Small intestine (tissue), 7 donors: ENCODE measurements around the gene IGHMBP2. TPM values are rescaled to one million over a fixed set of nuclear protein-coding genes. Genes with fewer than 3 reads are reported as not detected.

Experiments
- DNase-seq, 2 donors: peaks; one replicate each; pipeline versions ENCODE4 v3.0.0 to v3.0.0-alpha.2; 2013
- FAIRE-seq: peaks from 2 replicates; lab custom pipeline; 2012; peaks lifted over from hg19 to GRCh38; lab: Jason Lieb, UNC
- H3K27ac ChIP-seq, 3 donors: one replicate each; pipeline ENCODE4 v1.5.1; 2013; ENCODE audit warnings: low read length in 2 of 3, mild to moderate bottlenecking in 2 of 3, control low read depth in 1 of 3, inconsistent platforms in 1 of 3, low read depth in 1 of 3, moderate library complexity in 1 of 3
- H3K27me3 ChIP-seq, 3 donors: one replicate each; pipeline ENCODE4 v1.6.1; 2013; ENCODE audit warnings: low read length in 3 of 3, inconsistent platforms in 1 of 3; ENCODE audit not compliant: control insufficient read depth in 3 of 3, insufficient read depth in 3 of 3
- H3K36me3 ChIP-seq, 3 donors: one replicate each; pipeline ENCODE4 v1.6.1; 2013; ENCODE audit warnings: low read length in 3 of 3, inconsistent platforms in 1 of 3, low read depth in 1 of 3, mild to moderate bottlenecking in 1 of 3, moderate library complexity in 1 of 3; ENCODE audit not compliant: control insufficient read depth in 3 of 3, insufficient read depth in 2 of 3
- H3K4me1 ChIP-seq, 3 donors: one replicate each; pipeline ENCODE4 v1.6.1; 2013; ENCODE audit warnings: low read length in 2 of 3, inconsistent platforms in 1 of 3, low read depth in 1 of 3, mild to moderate bottlenecking in 1 of 3, moderate library complexity in 1 of 3; ENCODE audit not compliant: control insufficient read depth in 3 of 3, insufficient read depth in 2 of 3
- H3K4me3 ChIP-seq, 3 donors: one replicate each; pipeline ENCODE4 v1.5.1; 2013; ENCODE audit warnings: low read length in 3 of 3, control low read depth in 1 of 3, inconsistent platforms in 1 of 3, low read depth in 1 of 3, mild to moderate bottlenecking in 1 of 3, moderate library complexity in 1 of 3
- H3K9me3 ChIP-seq, 2 donors: one replicate each; pipeline ENCODE4 v1.6.1; 2013; ENCODE audit warnings: low read depth in 1 of 2, low read length in 1 of 2; ENCODE audit not compliant: control insufficient read depth in 2 of 2, insufficient read depth in 1 of 2
- WGBS, 3 donors: extraction: QIAGEN DNeasy Blood & Tissue Kit; methylation state at CpG; one replicate each; pipeline ENCODE4 v1.1.7; 2013; 5-methylcytosine and 5-hydroxymethylcytosine counted together
- polyA plus RNA-seq, 4 donors: library from polyadenylated mRNA; stranded (reverse) in 3 of 4; unstranded in 1 of 4; fragments of 200-250 nt in 3 of 4; fragments of 120-200 nt in 1 of 4; gene quantifications; one replicate each; pipeline versions ENCODE4 v1.2.1 to v1.2.3, GENCODE V29; 2013
- donor health status: healthy with polysubstance abuse.
- donor health status: control.
- donor health status: control.
- donor health status: Bipolar disorder and iron deficiency.
- donor health status: healthy.

IGHMBP2 gene
- polyA plus RNA-seq, 4 donors, result 10.3 to 40.7 (median 19.5) TPM

- Histone ChIP-seq H3K27me3 (no peaks in the 10 kb centered on the region), H3K27ac (no peak overlapping the region), H3K9me3 (no peaks in the 10 kb centered on the region), H3K4me1 (no peaks in the 10 kb centered on the region), H3K36me3 (peaks cover 15 to 97% (median 15%) of the 10 kb centered on the region in 3 donors), H3K4me3 (no peak overlapping the region)
- DNase-seq (no peak), FAIRE-seq (no peak)
- 92 to 94% (median 93%) methylated on average over 27 to 29 of the region's 29 CpGs for WGBS, 3 donors
These were observed 33.3 kb downstream of the IGHMBP2 start for GRCh38 chr11:68936676-68937620.

GRCh38 chr11:68938088-68938487 lies 34.4 kb downstream of the IGHMBP2 start:
- Histone ChIP-seq H3K27ac (no peak overlapping the region), H3K4me3 (no peak overlapping the region), H3K36me3 (peaks cover 15 to 93% (median 15%) of the 10 kb centered on the region in 3 donors), H3K9me3 (no peaks in the 10 kb centered on the region), H3K27me3 (no peaks in the 10 kb centered on the region), H3K4me1 (no peaks in the 10 kb centered on the region)
- WGBS, 3 donors, result 78 to 88% (median 78%) methylated on average over 18 of the region's 18 CpGs
- FAIRE-seq (no peak), DNase-seq (no peak)

GRCh38 chr11:68938816-68939582 lies 35.3 kb downstream of the IGHMBP2 start:
- no peaks in the 10 kb centered on the region for H3K27me3 ChIP-seq
- 83 to 95% (median 91%) methylated on average over 11 to 17 of the region's 17 CpGs for WGBS, 3 donors
- H3K4me1 ChIP-seq, result no peaks in the 10 kb centered on the region
- H3K27ac ChIP-seq, result no peak overlapping the region
- FAIRE-seq, result no peak
- peaks cover 11 to 84% (median 15%) of the 10 kb centered on the region in 3 donors for H3K36me3 ChIP-seq
- no peak for DNase-seq
- H3K9me3 ChIP-seq, result no peaks in the 10 kb centered on the region
- no peak overlapping the region for H3K4me3 ChIP-seq

- Histone ChIP-seq H3K4me3 (no peak overlapping the region), H3K4me1 (no peaks in the 10 kb centered on the region), H3K27me3 (no peaks in the 10 kb centered on the region), H3K27ac (no peak overlapping the region), H3K9me3 (no peaks in the 10 kb centered on the region), H3K36me3 (peaks cover 9 to 75% (median 15%) of the 10 kb centered on the region in 3 donors)
- DNase-seq, result no peak
- no peak for FAIRE-seq
- WGBS, 3 donors, result 86 to 89% (median 88%) methylated on average over 33 of the region's 33 CpGs
These were observed 36.2 kb downstream of the IGHMBP2 start for GRCh38 chr11:68939583-68940555.

- 91 to 93% (median 92%) methylated on average over 20 of the region's 20 CpGs for WGBS, 3 donors
- DNase-seq (no peak), FAIRE-seq (no peak)
- Histone ChIP-seq H3K27me3 (no peaks in the 10 kb centered on the region), H3K4me3 (no peak overlapping the region), H3K9me3 (no peaks in the 10 kb centered on the region), H3K4me1 (no peaks in the 10 kb centered on the region), H3K36me3 (peaks cover 9 to 66% (median 11%) of the 10 kb centered on the region in 3 donors), H3K27ac (no peak overlapping the region)
These were observed 37.1 kb downstream of the IGHMBP2 start for GRCh38 chr11:68940651-68941323.

GRCh38 chr11:68941324-68942094 lies 37.8 kb downstream of the IGHMBP2 start:
- H3K9me3 ChIP-seq, result no peaks in the 10 kb centered on the region
- WGBS, 3 donors, result 84 to 89% (median 85%) methylated on average over 18 of the region's 18 CpGs
- no peak overlapping the region for H3K4me3 ChIP-seq
- DNase-seq (no peak), FAIRE-seq (no peak)
- no peaks in the 10 kb centered on the region for H3K4me1 ChIP-seq
- no peaks in the 10 kb centered on the region for H3K27me3 ChIP-seq
- H3K36me3 ChIP-seq, result peaks cover 7 to 59% (median 9%) of the 10 kb centered on the region in 3 donors
- peak overlapping the region in 2 of 3 donors; percentile 32 to 72 for H3K27ac ChIP-seq

- Histone ChIP-seq H3K4me1 (no peaks in the 10 kb centered on the region), H3K36me3 (peaks cover 3 to 52% (median 7%) of the 10 kb centered on the region in 3 donors), H3K4me3 (no peak overlapping the region), H3K27ac (peak overlapping the region in 2 of 3 donors; percentile 72 to 80), H3K9me3 (no peaks in the 10 kb centered on the region), H3K27me3 (no peaks in the 10 kb centered on the region)
- DNase-seq (no peak), FAIRE-seq (no peak)
- 75 to 77% (median 76%) methylated on average over 11 of the region's 11 CpGs for WGBS, 3 donors
These were observed 38.5 kb downstream of the IGHMBP2 start for GRCh38 chr11:68942095-68942620.
